22Rv1 (cell line): ENCODE measurements around the gene PRAMEF11.
"Not testable (repeated sequence)": the region's sequence is repeated elsewhere in the genome, so short reads cannot be mapped to it uniquely, and the experiment has no call there.

ENCODE experiments used
- ZFX ChIP-seq: fragments of 450-650 bp; IDR thresholded peaks from 2 replicates; pipeline ENCODE4 v1.6.1; 2017; ENCODE audit warnings: antibody characterized with exemption, borderline replicate concordance
- TF ChIP-seq, protein P1 (sequence below): fragments of 450-650 bp; IDR thresholded peaks from 2 replicates; pipeline ENCODE4 v1.5.1; 2017; ENCODE audit warnings: mild to moderate bottlenecking

DNA sequence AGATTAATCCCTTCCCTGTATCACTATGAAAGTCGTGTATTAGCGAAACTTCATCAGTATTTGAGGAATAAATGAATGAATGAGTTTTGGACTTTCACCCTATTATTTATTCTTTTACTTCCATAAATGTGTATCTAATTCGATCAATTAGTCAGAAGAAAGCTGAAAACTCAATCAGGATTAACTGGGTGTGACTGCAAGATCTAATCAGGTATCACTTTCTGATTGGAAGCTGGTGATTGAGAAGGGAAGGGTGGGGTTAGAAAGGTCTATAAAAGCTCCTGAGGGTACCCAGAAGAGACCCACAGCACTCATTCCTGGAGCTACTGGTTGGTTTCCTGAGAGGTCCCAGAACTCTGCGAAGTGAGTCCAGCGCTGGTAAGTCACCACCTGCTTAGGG, 40.1 kb downstream of the PRAMEF11 start, which contains the start of gene PRAMEF1:
- TF ChIP-seq, protein P1, sequence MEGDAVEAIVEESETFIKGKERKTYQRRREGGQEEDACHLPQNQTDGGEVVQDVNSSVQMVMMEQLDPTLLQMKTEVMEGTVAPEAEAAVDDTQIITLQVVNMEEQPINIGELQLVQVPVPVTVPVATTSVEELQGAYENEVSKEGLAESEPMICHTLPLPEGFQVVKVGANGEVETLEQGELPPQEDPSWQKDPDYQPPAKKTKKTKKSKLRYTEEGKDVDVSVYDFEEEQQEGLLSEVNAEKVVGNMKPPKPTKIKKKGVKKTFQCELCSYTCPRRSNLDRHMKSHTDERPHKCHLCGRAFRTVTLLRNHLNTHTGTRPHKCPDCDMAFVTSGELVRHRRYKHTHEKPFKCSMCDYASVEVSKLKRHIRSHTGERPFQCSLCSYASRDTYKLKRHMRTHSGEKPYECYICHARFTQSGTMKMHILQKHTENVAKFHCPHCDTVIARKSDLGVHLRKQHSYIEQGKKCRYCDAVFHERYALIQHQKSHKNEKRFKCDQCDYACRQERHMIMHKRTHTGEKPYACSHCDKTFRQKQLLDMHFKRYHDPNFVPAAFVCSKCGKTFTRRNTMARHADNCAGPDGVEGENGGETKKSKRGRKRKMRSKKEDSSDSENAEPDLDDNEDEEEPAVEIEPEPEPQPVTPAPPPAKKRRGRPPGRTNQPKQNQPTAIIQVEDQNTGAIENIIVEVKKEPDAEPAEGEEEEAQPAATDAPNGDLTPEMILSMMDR: not testable (repeated sequence)
- not testable (repeated sequence) for TF ChIP-seq ZFX
